ENCODE results near the gene MRPS9. TPM values are rescaled to one million over a fixed set of nuclear protein-coding genes. Genes with fewer than 3 reads are reported as not detected.

Gene MRPS9
- total and polyA plus RNA-seq, 2 of the 13 experiments (the other 11 are each of a cell fraction or from before 2014, with no cell fraction given), result 31.2 to 91.8 TPM

- DNase-seq (ENCODE audit: low spot score) (no peak), FAIRE-seq (no peak), ATAC-seq (no peak)
- Histone ChIP-seq H3K9me3 (ENCODE audit: low read length) (no peaks in the 10 kb centered on the region), H3K4me2 (ENCODE audit: low read depth, low read length) (no peak overlapping the region), H3K36me3 (replicated peaks in 1 of 2; ENCODE audit: control insufficient read depth in 1 of 2, insufficient read depth in 2 of 2, low read length in 2 of 2) (peaks cover 10 to 38% of the 10 kb centered on the region in 2 experiments; a peak in 4 of 5 replicates), H3K4me3 (replicated peaks in 1 of 3; ENCODE audit: insufficient read depth in 1 of 3, low read depth in 2 of 3, low read length in 3 of 3) (no peak overlapping the region), H4K20me1 (ENCODE audit: insufficient read depth, low read length) (no peaks in the 10 kb centered on the region), H3K9ac (ENCODE audit: insufficient read depth, low read depth, low read length) (no peak overlapping the region), H3K4me1 (ENCODE audit: insufficient read depth, low read length) (no peaks in the 10 kb centered on the region), H3K27ac (ENCODE audit: extremely low read length, insufficient read depth, low read length) (no peak overlapping the region), H3K27me3 (ENCODE audit: control insufficient read depth in 1 of 2, insufficient read depth in 2 of 2, low read length in 2 of 2) (no peaks in the 10 kb centered on the region), H2AFZ (ENCODE audit: low read length) (no peak overlapping the region), H3K79me2 (ENCODE audit: insufficient read depth, low read length) (no peaks in the 10 kb centered on the region)
- no TSS peak for BruUV-seq (replicated peaks)
- ChIA-PET CTCF (ENCODE audit: low intra/inter-chr PET ratio, low total read pairs) (no interaction called here), POLR2A (no interaction called here)
- 95% methylated on average over 12 of the region's 12 CpGs for WGBS (ENCODE audit: low lambda C conversion rate)
- in situ Hi-C loops (cut with HindIII; ENCODE audit: extremely low pct_ligation_motif_present, low pct_unique_long_range_greater_than_20kb), result no loop called here
- intact Hi-C loops (cut with micrococcal nuclease; ENCODE audit: unreplicated experiment), result no loop called here
- TF ChIP-seq NCOA5 (CRISPR knock-in tag; IDR thresholded peaks at IDR 0.05), result no peak
- TF ChIP-seq, protein P1, sequence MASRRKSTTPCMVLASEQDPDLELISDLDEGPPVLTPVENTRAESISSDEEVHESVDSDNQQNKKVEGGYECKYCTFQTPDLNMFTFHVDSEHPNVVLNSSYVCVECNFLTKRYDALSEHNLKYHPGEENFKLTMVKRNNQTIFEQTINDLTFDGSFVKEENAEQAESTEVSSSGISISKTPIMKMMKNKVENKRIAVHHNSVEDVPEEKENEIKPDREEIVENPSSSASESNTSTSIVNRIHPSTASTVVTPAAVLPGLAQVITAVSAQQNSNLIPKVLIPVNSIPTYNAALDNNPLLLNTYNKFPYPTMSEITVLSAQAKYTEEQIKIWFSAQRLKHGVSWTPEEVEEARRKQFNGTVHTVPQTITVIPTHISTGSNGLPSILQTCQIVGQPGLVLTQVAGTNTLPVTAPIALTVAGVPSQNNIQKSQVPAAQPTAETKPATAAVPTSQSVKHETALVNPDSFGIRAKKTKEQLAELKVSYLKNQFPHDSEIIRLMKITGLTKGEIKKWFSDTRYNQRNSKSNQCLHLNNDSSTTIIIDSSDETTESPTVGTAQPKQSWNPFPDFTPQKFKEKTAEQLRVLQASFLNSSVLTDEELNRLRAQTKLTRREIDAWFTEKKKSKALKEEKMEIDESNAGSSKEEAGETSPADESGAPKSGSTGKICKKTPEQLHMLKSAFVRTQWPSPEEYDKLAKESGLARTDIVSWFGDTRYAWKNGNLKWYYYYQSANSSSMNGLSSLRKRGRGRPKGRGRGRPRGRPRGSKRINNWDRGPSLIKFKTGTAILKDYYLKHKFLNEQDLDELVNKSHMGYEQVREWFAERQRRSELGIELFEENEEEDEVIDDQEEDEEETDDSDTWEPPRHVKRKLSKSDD (CRISPR knock-in tag; IDR thresholded peaks at IDR 0.05; ENCODE audit: low read depth), result no peak
- TF ChIP-seq KDM5B (CRISPR knock-in tag; IDR thresholded peaks at IDR 0.05; ENCODE audit: borderline replicate concordance), result no peak
- no peak for TF ChIP-seq SP1 (IDR thresholded peaks at IDR 0.05)
- TF ChIP-seq SP1 (CRISPR knock-in tag; IDR thresholded peaks at IDR 0.05), result no peak
- no peak for TF ChIP-seq JUND (CRISPR knock-in tag; IDR thresholded peaks at IDR 0.05)
- no peak for TF ChIP-seq CENPX (CRISPR knock-in tag; IDR thresholded peaks at IDR 0.05)
- TF ChIP-seq, protein P2, sequence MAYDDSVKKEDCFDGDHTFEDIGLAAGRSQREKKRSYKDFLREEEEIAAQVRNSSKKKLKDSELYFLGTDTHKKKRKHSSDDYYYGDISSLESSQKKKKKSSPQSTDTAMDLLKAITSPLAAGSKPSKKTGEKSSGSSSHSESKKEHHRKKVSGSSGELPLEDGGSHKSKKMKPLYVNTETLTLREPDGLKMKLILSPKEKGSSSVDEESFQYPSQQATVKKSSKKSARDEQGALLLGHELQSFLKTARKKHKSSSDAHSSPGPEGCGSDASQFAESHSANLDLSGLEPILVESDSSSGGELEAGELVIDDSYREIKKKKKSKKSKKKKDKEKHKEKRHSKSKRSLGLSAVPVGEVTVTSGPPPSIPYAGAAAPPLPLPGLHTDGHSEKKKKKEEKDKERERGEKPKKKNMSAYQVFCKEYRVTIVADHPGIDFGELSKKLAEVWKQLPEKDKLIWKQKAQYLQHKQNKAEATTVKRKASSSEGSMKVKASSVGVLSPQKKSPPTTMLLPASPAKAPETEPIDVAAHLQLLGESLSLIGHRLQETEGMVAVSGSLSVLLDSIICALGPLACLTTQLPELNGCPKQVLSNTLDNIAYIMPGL (CRISPR knock-in tag; IDR thresholded peaks at IDR 0.05; ENCODE audit: borderline replicate concordance in 1 of 2, low read depth in 1 of 2), result no peak
- TF ChIP-seq ZNF619 (CRISPR knock-in tag; IDR thresholded peaks at IDR 0.05), result no peak
- no peak for TF ChIP-seq ZNF646 (CRISPR knock-in tag; IDR thresholded peaks at IDR 0.05)
- TF ChIP-seq EEA1 (CRISPR knock-in tag; IDR thresholded peaks at IDR 0.05; ENCODE audit: borderline replicate concordance), result no peak
- no peak for TF ChIP-seq ZNF772 (CRISPR knock-in tag; IDR thresholded peaks at IDR 0.05)
These were observed 64.1 kb downstream of the MRPS9 start for GRCh38 chr2:105102001-105102400.

All from HepG2 (cell line).